NOMO-1 (cell line): ENCODE data around the gene LMX1B.

Source experiments
- DNase-seq, 2 experiments: peaks; one replicate each; lab custom pipeline; 2025; ENCODE audit not compliant: unreplicated experiment in 2 of 2; lab: John Stamatoyannopoulos, UW

The LMX1B gene

GRCh38 chr9:126630458-126631237 lies 16.9 kb downstream of the LMX1B start:
- no peak for DNase-seq

- no peak for DNase-seq
Observed at GRCh38 chr9:126631254-126631653, 17.5 kb downstream of the LMX1B start.

- DNase-seq, result no peak
Observed at GRCh38 chr9:126633881-126634558, 20.3 kb downstream of the LMX1B start.

- no peak for DNase-seq
Observed at GRCh38 chr9:126635061-126635460, 21.3 kb downstream of the LMX1B start.

- DNase-seq, result no peak
Observed at GRCh38 chr9:126635661-126636439, 22.1 kb downstream of the LMX1B start.

- DNase-seq, result no peak
Observed at GRCh38 chr9:126636983-126637798, 23.5 kb downstream of the LMX1B start.

- DNase-seq, result no peak
Observed at GRCh38 chr9:126638571-126639132, 24.9 kb downstream of the LMX1B start.

GRCh38 chr9:126639318-126640000 lies 25.7 kb downstream of the LMX1B start:
- no peak for DNase-seq

GRCh38 chr9:126641118-126641851 lies 27.6 kb downstream of the LMX1B start:
- no peak for DNase-seq

- no peak for DNase-seq
Observed at GRCh38 chr9:126642010-126642744, 28.4 kb downstream of the LMX1B start.

GRCh38 chr9:126642839-126643238 lies 29.1 kb downstream of the LMX1B start:
- no peak for DNase-seq

GRCh38 chr9:126643945-126644527 lies 30.3 kb downstream of the LMX1B start:
- no peak for DNase-seq

GRCh38 chr9:126646162-126646561 lies 32.4 kb downstream of the LMX1B start:
- no peak for DNase-seq

GRCh38 chr9:126647585-126648411 lies 34.1 kb downstream of the LMX1B start:
- DNase-seq, result no peak

- no peak for DNase-seq
Observed at GRCh38 chr9:126649477-126649876, 35.7 kb downstream of the LMX1B start.

- DNase-seq, result no peak
Observed at GRCh38 chr9:126650404-126651341, 36.9 kb downstream of the LMX1B start.
